Immature natural killer cell (primary cell): ENCODE measurements around the gene EIF4G3. TPM values are rescaled to one million over a fixed set of nuclear protein-coding genes. Genes with fewer than 3 reads are reported as not detected.
"Not testable (repeated sequence)": the region's sequence is repeated elsewhere in the genome, so short reads cannot be mapped to it uniquely, and the experiment has no call there.

ENCODE experiments used
- DNase-seq, 3 donors: peaks; one replicate each; pipeline ENCODE4 v3.0.0; 2022; ENCODE audit warnings: mixed read lengths in 1 of 3
- H3K27ac Mint-ChIP-seq, 6 donors: one replicate each; pipeline ENCODE4 v1.8.0; 2020; ENCODE audit warnings: mixed read lengths in 6 of 6, mild to moderate bottlenecking in 5 of 6, inconsistent platforms in 4 of 6, moderate library complexity in 3 of 6
- H3K27me3 Mint-ChIP-seq, 3 donors: one replicate each; pipeline ENCODE4 v1.8.0; 2020 to 2021; ENCODE audit warnings: low read depth in 3 of 3, mild to moderate bottlenecking in 3 of 3, mixed read lengths in 3 of 3, moderate library complexity in 3 of 3, inconsistent platforms in 1 of 3
- H3K36me3 Mint-ChIP-seq, 3 donors: one replicate each; pipeline ENCODE4 v1.8.0; 2020; ENCODE audit warnings: mixed read lengths in 3 of 3, inconsistent platforms in 2 of 3, mild to moderate bottlenecking in 2 of 3
- H3K4me1 Mint-ChIP-seq, 2 donors: one replicate each; pipeline ENCODE4 v1.8.0; 2020; ENCODE audit warnings: inconsistent platforms in 2 of 2, mild to moderate bottlenecking in 2 of 2, mixed read lengths in 2 of 2, moderate library complexity in 1 of 2
- H3K4me3 Mint-ChIP-seq, 5 donors: one replicate each; pipeline ENCODE4 v1.8.0; 2020; ENCODE audit warnings: mild to moderate bottlenecking in 5 of 5, mixed read lengths in 5 of 5, inconsistent platforms in 3 of 5, moderate library complexity in 3 of 5
- H3K9me3 Mint-ChIP-seq, 6 donors: one replicate each; pipeline ENCODE4 v1.8.0; 2020; ENCODE audit warnings: mild to moderate bottlenecking in 6 of 6, mixed read lengths in 6 of 6, inconsistent platforms in 4 of 6, moderate library complexity in 3 of 6
- polyA plus RNA-seq, 3 donors: library from polyadenylated mRNA; unstranded; fragments of 300-500 nt; fragmentation: Illumina TruSeq; gene quantifications; one replicate each; pipeline ENCODE4 v1.2.3, GENCODE V29; 2021

EIF4G3 gene
- polyA plus RNA-seq, 3 donors from 2014 or later: 7.4 to 21.6 (median 17.9) TPM

DNA sequence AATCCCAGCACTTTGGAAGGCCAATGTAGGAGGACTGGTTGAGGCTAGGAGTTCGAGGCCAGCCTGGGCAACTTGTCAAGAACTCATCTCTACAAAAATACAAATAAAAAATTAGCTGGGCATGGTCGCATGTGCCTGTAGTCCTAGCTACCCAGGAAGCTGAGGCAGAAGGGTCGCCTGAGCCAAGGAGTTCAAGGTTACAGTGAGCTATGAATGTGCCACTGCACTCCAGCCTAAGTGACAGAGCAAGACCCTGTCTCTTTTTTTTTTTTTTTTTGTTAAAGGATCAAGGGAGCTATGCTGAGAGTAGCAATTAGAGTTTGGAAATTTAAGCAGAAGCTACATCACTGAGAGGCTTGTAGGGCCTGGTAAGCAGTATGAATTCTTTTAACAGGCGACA, 70.9 kb downstream of the EIF4G3 start:
- no peak overlapping the region for H3K4me3 Mint-ChIP-seq
- no peak for DNase-seq
- peaks cover 8 to 13% (median 10%) of the 10 kb centered on the region in 3 donors for H3K36me3 Mint-ChIP-seq
- H3K4me1 Mint-ChIP-seq: peaks cover 3 to 10% of the 10 kb centered on the region in 2 donors
- peak overlapping the region in 1 of 6 donors; percentile 24 for H3K27ac Mint-ChIP-seq
- no peaks in the 10 kb centered on the region for H3K27me3 Mint-ChIP-seq
- no peaks in the 10 kb centered on the region for H3K9me3 Mint-ChIP-seq

DNA sequence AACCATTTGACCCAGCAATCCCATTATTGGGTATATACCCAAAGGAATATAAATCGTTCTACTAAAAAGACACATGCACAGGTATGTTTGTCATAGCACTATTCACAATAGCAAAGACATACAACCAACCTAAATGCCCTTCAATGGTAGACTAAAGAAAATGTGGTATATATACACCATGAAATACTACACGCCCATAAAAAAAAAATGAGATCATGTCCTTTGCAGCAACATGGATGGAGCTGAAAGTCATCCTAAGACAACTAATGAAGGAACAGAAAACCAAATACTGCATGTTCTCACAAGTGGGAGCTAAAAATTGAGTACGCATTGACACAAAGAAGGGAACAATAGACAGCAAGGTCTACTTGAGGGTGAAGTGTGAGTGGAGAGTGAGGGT, 72.0 kb downstream of the EIF4G3 start:
- no peak for DNase-seq
- no peaks in the 10 kb centered on the region for H3K27me3 Mint-ChIP-seq
- H3K9me3 Mint-ChIP-seq: no peaks in the 10 kb centered on the region
- no peak overlapping the region for H3K27ac Mint-ChIP-seq
- H3K4me3 Mint-ChIP-seq: no peak overlapping the region
- H3K36me3 Mint-ChIP-seq: peaks cover 10 to 15% (median 13%) of the 10 kb centered on the region in 3 donors
- peaks cover 3 to 12% of the 10 kb centered on the region in 2 donors for H3K4me1 Mint-ChIP-seq

DNA sequence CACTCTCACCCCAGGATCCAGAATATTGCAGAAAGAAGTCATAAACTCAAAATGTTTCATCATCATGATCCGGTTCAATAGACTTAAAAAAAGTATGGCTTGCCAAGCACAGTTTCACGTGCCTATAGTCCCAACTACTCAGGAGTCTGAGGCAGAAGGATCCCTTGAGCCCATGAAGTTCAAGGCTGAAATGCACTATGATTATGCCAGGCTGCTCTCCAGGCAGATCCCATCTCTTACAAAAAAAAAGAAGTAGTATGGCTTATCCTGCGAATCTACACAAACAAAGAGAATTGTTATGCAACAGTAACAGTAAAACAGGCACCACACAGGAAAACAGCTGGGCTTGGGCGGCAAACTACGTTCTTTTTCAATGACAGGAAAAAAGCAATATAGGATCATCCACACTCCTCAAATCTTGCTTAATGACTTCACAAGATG, 76.2 kb downstream of the EIF4G3 start:
- H3K4me3 Mint-ChIP-seq: no peak overlapping the region
- no peaks in the 10 kb centered on the region for H3K27me3 Mint-ChIP-seq
- H3K9me3 Mint-ChIP-seq: no peaks in the 10 kb centered on the region
- no peak overlapping the region for H3K27ac Mint-ChIP-seq
- no peak for DNase-seq
- peaks cover 21 to 26% (median 23%) of the 10 kb centered on the region in 3 donors for H3K36me3 Mint-ChIP-seq
- H3K4me1 Mint-ChIP-seq: peaks cover 0 to 15% of the 10 kb centered on the region in 2 donors

DNA sequence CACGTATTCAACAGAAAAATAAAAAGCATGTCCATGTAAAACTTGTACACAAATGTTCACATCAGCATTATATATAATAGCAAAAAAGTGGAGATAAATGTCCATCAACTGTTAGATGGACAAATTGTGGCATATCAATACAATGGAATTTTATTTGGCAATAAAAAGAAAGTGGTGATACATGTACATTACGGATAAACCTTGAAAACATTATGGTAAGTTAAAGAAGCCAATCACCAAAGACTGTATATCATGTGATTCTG, 76.9 kb downstream of the EIF4G3 start:
- H3K9me3 Mint-ChIP-seq: no peaks in the 10 kb centered on the region

DNA sequence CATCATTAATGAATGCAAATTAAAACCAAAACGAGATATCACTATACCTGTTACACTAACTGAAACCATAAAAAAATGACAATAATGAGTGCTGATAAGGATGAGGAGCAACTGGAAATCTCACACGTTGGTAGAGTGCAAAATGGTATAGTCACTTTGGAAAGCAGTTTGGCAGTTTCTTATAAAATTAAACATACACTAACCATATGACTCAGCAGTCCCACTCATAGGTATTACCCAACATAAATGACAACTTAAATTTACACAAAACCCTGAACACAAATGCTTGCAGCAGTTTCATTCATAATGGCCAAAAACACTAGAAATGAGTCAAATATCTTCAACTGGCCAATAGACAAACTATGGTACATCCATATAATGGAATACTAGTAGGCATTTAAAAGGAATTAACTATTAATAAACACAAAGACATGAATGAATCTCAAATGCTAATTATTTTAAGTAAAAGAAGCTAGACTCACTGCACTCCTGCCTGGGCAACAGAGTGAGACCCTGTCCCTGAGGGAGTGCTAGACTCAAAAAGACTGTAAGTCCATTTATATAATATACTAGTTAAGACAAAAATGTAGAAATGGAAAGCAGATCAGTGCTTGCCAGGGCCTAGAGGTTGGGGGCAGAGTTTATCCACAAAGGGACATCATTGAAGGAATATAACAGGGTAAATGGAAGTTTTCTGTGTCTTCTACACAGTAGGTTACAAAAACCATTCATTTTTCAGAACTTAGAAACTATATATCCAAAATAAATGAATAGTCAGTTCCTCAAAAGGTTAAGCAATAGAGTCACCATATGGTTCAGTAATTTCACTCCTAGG, 77.4 kb downstream of the EIF4G3 start:
- no peaks in the 10 kb centered on the region for H3K9me3 Mint-ChIP-seq
- peak overlapping the region in 3 of 6 donors; percentile 4 to 63 (median 55) for H3K27ac Mint-ChIP-seq
- DNase-seq: no peak

More for the DNA sequence above, 76.9 kb downstream of the EIF4G3 start:
- peaks cover 22 to 28% (median 24%) of the 10 kb centered on the region in 3 donors for H3K36me3 Mint-ChIP-seq
- no peak for DNase-seq
- peaks cover 0 to 22% of the 10 kb centered on the region in 2 donors for H3K4me1 Mint-ChIP-seq
- peak overlapping the region in 1 of 6 donors; percentile 4 for H3K27ac Mint-ChIP-seq
- H3K27me3 Mint-ChIP-seq: no peaks in the 10 kb centered on the region
- no peak overlapping the region for H3K4me3 Mint-ChIP-seq

DNA sequence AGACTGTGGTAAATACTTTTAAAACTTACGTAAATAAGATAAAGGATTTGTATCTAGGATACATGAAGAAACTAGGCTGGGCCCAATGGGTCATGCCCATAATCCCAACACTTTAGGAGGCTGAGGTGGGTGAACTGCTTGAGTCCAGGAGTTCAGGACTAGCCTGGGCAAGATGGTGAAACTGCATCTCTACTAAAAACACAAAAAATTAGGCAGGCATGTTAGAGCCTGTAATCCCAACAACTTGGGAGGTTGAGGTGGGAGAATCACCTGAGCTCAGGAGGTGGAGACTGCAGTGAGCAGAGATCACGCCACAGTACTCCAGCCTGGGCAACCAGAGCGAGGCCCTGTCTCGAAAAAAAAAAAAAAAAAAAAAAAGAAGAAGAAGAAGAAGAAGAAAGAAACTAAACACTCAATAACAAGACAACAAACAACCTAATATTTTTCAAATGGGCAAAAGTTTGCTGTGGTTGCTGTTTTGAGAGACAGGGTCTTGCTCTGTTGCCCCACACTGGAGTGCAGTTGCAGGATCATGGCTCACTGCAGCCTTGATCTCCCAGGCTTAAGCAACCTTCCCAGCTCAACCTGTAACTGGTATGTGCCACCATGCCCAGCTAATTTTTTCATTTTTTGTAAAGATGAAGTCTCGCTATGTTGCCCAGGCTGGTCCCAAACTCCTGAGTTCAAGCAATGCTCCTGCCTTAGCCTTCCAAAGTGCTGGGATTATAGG, 78.3 kb downstream of the EIF4G3 start:
- H3K4me3 Mint-ChIP-seq: no peak overlapping the region
- H3K27me3 Mint-ChIP-seq: no peaks in the 10 kb centered on the region
- peaks cover 18 to 20% (median 19%) of the 10 kb centered on the region in 3 donors for H3K36me3 Mint-ChIP-seq
- no peaks in the 10 kb centered on the region for H3K9me3 Mint-ChIP-seq
- peaks cover under 1 to 26% of the 10 kb centered on the region in 2 donors for H3K4me1 Mint-ChIP-seq
- DNase-seq: no peak
- H3K27ac Mint-ChIP-seq: peak overlapping the region in 2 of 6 donors; percentile 4 to 55

More for the DNA sequence above, 77.4 kb downstream of the EIF4G3 start:
- H3K4me3 Mint-ChIP-seq: no peak overlapping the region
- no peaks in the 10 kb centered on the region for H3K27me3 Mint-ChIP-seq
- H3K4me1 Mint-ChIP-seq: peaks cover 0 to 24% of the 10 kb centered on the region in 2 donors
- peaks cover 20 to 23% (median 22%) of the 10 kb centered on the region in 3 donors for H3K36me3 Mint-ChIP-seq

DNA sequence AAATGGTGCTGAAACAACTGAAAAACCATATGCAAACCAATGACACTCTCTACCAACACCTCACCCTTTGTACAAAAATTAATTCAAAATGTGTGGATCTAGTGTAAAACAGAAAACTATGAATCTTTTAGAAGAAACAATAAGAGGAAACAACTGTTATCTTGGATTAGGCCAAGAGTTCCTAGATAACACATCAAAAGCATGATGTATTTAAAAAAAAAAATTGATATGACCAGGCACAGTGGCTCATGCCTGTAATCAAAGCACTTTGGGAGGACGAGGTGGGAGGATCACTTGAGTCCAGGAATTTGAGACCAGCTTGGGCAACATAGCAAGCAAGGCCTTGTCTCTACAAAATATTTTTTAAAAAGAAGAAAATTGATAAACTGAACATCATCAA, 79.0 kb downstream of the EIF4G3 start:
- peak overlapping the region in 2 of 6 donors; percentile 24 for H3K27ac Mint-ChIP-seq
- H3K9me3 Mint-ChIP-seq: no peaks in the 10 kb centered on the region
- DNase-seq: no peak
- H3K36me3 Mint-ChIP-seq: peaks cover 18 to 24% (median 23%) of the 10 kb centered on the region in 3 donors
- H3K4me3 Mint-ChIP-seq: no peak overlapping the region
- no peaks in the 10 kb centered on the region for H3K27me3 Mint-ChIP-seq
- H3K4me1 Mint-ChIP-seq: peaks cover 2 to 29% of the 10 kb centered on the region in 2 donors

DNA sequence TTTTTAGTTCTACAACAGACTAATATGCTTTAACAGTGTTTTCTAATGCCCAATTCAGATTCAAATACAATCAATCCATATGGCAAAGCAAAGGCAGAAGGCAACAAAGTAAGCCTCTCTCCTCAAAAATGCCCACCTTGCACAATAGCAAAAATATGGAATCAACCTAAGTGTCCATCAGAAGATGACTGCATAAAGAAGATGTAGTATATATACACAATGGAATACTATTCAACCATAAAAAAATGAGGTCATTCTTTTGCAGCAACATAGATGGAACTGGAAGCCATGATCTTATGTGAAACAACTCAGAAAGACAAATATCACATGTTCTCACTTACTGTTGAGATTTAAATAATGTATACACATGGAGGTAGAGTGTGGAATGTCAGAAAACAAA, 80.7 kb downstream of the EIF4G3 start:
- Mint-ChIP-seq H3K4me1 (peaks cover 6 to 36% of the 10 kb centered on the region in 2 donors), H3K27ac (peak overlapping the region in 3 of 6 donors; percentile 8 to 31 (median 24))

DNA sequence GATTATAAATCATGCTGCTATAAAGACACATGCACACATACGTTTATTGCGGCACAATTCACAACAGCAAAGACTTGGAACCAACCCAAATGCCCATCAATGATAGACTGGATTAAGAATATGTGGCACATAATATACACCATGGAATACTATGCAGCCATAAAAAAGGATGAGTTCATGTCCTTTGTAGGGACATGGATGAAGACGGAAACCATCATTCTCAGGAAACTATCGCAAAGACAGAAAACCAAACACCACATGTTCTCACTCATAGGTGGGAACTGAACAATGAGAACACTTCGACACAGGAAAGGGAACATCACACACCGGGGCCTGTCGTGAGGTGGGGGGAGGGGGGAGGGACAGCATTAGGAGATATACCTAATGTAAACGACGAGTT, 82.4 kb downstream of the EIF4G3 start:
- Mint-ChIP-seq H3K36me3 (peaks cover 11 to 27% (median 17%) of the 10 kb centered on the region in 3 donors), H3K4me1 (peaks cover 16 to 47% of the 10 kb centered on the region in 2 donors)
- DNase-seq, H3K27me3 Mint-ChIP-seq, H3K4me3 Mint-ChIP-seq, H3K9me3 Mint-ChIP-seq, H3K27ac Mint-ChIP-seq: not testable (repeated sequence)

More for the DNA sequence above, 80.7 kb downstream of the EIF4G3 start:
- no peak for DNase-seq
- Mint-ChIP-seq H3K9me3 (no peaks in the 10 kb centered on the region), H3K27me3 (no peaks in the 10 kb centered on the region), H3K4me3 (no peak overlapping the region), H3K36me3 (peaks cover 18 to 27% (median 24%) of the 10 kb centered on the region in 3 donors)

DNA sequence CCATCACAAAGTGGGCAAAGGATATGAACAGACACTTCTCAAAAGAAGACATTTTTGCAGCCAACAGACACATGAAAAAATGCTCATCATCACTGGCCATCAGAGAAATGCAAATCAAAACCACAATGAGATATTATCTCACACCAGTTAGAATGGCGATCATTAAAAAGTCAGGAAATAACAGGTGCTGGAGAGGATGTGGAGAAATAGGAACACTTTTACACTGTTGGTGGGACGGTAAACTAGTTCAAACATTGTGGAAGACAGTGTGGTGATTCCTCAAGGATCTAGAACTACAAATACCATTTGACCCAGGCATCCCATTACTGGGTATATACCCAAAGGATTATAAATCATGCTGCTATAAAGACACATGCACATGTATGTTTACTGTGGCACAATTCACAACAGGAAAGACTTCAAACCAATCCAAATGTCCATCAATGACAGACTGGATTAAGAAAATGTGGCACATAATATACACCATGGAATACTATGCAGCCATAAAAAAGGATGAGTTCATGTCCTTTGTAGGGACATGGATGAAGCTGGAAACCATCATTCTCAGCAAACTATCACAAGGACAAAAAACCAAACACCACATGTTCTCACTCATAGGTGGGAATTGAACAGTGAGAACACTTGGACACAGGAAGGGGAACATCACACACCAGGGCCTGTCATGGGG, 83.3 kb downstream of the EIF4G3 start:
- not testable (repeated sequence) for DNase-seq, H3K4me3 Mint-ChIP-seq, H3K27me3 Mint-ChIP-seq, H3K27ac Mint-ChIP-seq, H3K9me3 Mint-ChIP-seq
- Mint-ChIP-seq H3K4me1 (peaks cover 17 to 51% of the 10 kb centered on the region in 2 donors), H3K36me3 (peaks cover 11 to 25% (median 11%) of the 10 kb centered on the region in 3 donors)

DNA sequence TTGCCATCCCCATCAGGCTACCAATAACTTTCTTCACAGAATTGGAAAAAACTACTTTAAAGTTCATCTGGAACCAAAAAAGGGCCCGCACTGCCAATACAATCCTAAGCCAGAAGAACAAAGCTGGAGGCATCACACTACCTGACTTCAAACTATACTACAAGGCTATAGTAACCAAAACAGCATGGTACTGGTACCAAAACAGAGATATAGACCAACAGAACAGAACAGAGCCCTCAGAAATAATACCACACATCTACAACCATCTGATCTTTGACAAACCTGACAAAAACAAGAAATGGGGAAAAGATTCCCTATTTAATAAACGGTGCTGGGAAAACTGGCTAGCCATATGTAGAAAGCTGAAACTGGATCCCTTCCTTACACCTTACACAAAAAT, 84.2 kb downstream of the EIF4G3 start:
- not testable (repeated sequence) for DNase-seq, H3K27me3 Mint-ChIP-seq, H3K9me3 Mint-ChIP-seq, H3K27ac Mint-ChIP-seq, H3K4me3 Mint-ChIP-seq
- Mint-ChIP-seq H3K4me1 (peaks cover 17 to 51% of the 10 kb centered on the region in 2 donors), H3K36me3 (peaks cover 11 to 25% (median 11%) of the 10 kb centered on the region in 3 donors)

DNA sequence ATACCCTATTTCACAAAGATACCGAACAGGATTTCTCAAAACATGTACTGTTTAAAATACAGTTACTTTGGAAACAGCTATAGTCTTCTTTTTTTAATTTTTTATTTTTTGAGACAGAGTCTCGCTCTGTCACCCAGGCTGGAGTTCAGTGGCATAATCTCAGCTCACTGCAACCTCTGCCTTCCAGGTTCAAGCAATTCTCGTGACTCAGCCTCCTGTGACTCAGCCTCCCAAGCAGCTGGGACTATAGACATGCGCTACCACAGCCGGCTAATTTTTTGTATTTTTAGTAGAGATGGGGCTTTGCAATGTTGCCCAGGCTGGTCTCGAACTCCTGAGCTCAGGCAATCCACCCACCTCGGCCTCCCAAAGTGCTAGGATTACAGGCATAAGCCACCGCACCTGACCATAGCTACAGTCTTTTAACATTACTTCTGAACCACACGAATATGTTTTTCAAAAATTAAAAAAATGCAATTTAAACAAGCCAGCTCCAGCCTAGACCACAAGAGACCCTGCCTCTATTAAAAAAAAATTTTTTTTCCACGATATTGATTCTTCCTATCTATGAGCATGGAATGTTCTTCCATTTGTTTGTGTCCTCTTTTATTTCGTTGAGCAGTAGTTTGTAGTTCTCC, 85.5 kb downstream of the EIF4G3 start:
- Mint-ChIP-seq H3K36me3 (peaks cover 11 to 28% (median 15%) of the 10 kb centered on the region in 3 donors), H3K27ac (peak overlapping the region in 1 of 6 donors; percentile 27), H3K4me1 (peaks cover 17 to 50% of the 10 kb centered on the region in 2 donors)
- not testable (repeated sequence) for DNase-seq, H3K4me3 Mint-ChIP-seq, H3K9me3 Mint-ChIP-seq, H3K27me3 Mint-ChIP-seq

DNA sequence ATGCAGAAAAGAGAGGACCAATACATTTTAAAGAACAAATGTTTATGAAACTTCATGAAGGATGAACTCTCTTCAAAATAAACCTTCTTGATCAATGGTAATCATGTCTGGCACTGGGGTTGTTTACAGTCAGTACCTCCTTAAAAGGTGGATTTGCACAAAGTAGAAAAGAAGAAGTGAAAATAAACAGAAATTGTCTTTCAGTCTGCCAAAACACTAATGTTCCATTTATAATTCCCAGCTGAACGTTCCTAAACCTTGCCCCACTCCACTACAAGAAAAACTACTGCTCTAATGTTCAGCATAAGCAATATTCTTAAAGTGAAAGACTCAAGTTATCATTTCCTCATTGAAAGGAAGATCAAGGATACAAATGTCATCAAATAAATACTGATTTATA, 86.2 kb downstream of the EIF4G3 start:
- H3K36me3 Mint-ChIP-seq: peaks cover 8 to 23% (median 15%) of the 10 kb centered on the region in 3 donors
- no peak overlapping the region for H3K4me3 Mint-ChIP-seq
- peaks cover 17 to 53% of the 10 kb centered on the region in 2 donors for H3K4me1 Mint-ChIP-seq
- no peak for DNase-seq
- H3K27ac Mint-ChIP-seq: peak overlapping the region in 5 of 6 donors; percentile 0 to 55 (median 50)
- no peaks in the 10 kb centered on the region for H3K9me3 Mint-ChIP-seq
- H3K27me3 Mint-ChIP-seq: no peaks in the 10 kb centered on the region
